HG03575 (cell line): ENCODE results near the gene MAFB.

ENCODE experiments used
- ATAC-seq: cut with Tn5 transposase; IDR thresholded peaks from one replicate; pipeline ENCODE4 v1.9.1; 2021; ENCODE audit not compliant: unreplicated experiment, insufficient number of reproducible peaks, low FRiP score; ENCODE audit errors: extremely low read depth

Gene MAFB

DNA sequence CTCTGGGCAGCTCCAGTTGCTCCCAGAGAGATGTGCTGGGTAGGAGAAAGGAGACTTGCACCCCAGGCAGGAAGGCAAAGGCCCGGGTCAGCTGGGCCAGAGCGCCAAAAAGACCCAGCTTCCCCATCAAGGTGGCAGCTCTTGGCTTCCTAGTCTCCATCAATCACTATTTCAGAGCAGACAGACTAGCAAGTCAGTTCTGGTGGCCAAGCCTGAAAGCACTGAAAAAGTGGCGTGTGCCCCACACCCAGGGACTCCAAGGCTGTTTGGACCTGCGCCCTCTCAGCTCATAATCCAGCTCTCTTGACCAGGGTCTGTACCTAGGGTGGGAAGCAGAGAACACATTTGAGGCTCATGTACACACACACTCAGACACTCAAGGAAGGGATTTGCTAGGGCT lies 3.7 kb downstream of the MAFB start:
- no peak for ATAC-seq

DNA sequence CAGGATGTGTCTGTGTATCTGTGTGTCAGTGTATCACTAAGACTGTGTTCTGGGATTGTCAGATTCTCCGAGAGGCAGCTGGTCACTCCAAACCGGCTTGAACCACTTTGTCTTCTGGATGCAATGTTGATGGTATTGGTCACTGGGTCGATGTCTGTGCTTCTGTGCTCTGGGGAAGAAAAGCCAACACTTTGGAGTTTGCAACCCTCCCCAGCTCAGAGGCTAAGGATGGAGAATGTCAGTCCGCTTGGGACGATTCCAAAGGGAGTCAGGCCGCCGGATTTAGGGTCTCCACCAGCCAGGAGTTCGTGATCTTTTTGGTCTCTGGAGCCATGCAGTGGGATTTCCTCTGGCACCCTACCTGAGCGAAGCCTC lies 5.2 kb downstream of the MAFB start:
- ATAC-seq = no peak

DNA sequence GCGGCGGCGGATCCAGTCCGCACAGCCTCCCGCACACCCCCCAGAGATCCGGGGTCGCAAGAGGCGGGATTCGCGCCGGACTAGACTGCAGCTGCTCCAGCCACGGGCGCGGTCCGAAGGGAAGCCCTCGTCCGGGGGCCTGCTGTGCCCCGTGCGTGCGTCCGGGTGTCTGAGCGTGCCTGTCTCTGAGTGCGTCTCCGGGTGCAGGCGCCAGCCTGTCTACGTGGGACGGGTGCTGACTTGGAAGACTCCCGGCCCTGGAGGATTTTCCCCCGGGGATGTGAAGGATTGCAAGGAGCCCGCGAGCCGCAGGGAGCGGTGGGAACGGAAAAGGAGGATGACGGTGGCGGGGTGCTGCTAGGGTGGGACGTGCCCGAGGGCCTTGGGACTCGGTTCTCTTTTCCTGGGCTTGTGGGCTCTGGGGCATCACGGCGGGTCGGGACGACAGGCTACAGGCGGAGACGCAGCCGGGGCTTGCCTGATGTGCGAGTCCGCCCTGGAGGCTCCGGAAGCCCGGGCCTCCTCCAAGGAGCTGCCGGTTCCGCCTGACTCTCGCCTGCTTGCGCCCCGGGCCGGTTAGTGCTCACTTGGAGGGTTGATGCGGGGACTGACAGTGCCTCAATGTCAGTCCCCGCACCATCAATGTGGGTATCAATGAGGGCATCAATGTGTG lies 5.7 kb downstream of the MAFB start:
- no peak for ATAC-seq

DNA sequence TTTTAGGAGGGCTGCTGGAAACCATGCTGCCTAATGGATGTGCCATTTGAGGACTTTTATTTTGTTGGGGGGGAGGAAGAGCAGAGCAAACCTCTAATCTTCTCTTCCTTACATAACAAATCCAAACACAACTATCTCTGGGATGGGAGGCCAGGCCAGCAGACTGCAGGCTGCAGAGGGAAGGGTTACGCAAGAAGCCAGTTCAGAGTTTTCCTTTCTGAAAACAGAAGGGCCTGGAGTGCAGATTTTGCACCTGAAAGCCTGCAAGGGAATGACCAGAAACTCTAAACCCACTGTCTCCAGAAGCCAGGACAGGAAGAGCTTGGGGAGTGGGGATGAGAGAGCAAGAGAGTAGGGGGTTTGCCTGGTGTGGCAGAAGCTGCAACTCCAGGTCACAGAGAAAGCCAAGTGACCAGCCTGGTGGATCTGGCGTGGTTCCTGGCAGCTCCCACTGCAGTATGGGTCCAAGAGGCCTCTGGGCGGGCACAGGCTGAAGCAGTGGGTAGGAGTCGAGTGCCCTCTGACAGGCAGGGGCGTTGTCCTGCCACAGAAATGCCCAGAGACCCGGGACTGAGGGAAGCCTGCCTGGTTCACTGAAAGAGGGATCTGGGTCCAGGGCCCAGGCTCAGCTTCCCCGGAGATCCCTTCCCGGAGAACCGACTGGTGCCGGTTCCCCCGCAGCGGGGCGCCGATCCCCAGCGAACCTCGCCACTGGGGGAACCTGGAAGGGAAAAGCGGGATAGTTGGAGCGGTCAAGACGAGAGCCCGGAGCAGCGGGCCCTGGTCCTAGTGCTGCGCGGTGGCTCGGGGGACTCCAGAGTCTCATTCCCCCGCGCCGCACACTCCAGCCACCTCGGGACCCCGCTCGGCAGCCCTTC lies 6.7 kb downstream of the MAFB start:
- no peak for ATAC-seq

DNA sequence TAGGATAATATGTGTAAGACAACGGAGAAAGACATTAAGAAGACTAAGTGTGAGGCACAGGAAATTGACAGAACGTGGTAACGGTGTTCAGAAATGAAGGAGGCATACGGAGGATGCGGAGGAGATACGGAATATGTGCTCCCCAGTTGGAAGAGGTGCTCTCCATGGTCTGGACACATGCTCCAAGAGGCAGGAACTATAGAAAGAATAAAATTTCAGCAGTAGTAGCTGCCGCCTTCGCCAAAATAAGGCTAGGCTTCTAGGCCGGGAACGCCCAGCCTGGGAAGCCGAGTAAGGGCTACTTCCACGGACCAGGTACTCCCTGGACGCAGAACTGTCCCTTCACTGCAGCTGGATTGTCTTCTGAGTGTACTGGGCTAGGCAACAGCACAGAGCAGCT lies 7.4 kb downstream of the MAFB start:
- ATAC-seq = no peak

DNA sequence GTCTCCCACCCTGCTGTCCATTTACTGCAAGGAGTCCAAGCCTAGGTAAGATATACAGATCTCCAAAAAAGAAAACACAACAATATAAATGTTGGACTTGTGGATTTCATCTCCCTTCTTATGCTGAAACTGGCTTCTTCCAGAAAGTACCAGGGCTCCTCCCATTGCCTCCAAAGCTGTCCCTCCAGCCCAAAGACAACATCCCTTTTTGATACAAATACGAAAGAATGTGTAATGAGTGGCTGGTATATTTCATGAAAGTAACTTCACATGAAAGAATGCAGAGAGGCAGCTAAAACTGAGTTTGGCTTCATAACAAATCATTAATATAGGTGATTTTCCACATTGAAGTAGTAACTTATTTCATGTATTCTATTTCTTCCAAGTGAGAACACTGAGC lies 7.9 kb downstream of the MAFB start:
- no peak for ATAC-seq

DNA sequence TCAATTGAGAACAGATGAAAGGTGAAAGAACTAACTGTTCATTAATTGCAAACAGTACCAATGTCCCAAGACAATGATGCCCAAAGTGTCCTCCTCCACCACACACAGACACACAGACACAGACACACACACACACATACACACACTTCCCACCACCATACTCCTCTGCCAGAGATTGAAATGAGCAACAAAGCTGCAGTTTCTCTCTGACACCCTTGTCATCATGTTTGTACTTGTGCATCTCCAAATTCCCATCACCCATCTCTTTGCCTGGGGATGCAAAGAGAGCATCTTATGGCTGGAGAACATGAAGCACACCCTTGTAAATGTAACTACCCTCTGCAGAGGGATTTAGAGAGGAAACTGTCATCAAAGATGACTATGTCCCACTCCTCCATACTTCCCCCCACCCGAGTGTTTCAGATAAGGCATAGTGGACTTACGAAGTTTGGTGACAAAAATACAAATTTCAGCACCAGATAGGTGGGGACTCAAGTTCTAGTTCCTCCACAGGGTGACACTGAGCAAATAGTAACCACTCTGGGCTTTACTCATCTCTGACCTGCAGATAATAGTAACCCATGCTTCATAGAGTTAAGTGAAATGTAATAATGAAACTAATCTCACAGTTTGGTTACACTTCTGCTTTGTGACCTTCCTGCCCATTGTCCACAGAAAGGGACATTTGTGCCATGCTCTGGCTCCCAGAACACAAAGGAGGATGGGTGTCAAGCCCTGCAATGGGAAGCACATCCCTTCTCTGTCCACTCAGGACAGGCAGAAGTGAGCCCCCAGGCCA lies 8.7 kb downstream of the MAFB start:
- ATAC-seq = no peak

DNA sequence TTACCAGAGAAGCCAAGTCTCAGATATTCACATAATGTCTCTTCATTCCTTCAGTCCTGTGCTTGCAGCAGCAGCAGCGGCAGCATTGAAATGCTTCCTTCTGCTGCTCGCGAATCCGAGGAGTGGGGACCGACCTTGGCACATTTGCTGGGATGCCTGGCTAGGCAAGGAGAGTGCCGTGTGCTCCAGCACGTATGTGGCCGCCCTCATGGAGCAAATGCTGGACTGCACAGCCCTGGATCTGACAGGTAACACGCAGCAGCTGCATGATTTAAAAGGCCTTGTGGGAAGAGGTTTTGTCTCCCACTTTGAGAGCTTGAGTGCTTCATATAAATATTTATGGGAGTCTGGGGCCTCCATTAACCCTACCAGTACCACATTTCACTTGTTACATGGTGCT lies 9.9 kb downstream of the MAFB start:
- ATAC-seq = no peak

DNA sequence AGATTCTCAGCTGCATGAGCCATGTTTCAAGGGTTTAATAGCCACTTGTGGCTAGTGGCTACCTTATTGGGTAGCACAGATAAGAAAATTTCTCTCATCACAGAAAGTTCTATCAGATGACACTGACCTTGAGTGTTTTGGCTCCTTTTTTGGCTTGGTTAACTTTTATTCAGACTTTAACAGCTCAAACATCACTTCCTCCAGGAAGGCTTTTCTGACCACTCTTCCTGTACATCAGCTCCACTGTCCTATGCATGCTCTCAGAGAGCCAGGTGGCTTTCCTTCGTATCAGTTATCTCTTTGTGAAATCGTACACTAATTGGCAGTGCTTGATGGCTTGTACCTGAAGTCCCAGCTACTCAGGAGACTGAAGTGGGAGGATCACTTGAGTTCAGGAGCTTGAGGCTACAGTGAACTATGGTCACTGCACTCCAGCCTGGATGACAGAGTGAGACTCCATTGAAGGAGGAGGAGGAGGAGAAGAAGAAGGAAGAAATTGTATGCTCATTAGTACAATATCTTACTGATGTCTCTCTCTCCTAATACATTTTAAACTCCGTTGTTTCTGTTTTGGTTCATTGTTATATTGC lies 10.7 kb downstream of the MAFB start:
- no peak for ATAC-seq

DNA sequence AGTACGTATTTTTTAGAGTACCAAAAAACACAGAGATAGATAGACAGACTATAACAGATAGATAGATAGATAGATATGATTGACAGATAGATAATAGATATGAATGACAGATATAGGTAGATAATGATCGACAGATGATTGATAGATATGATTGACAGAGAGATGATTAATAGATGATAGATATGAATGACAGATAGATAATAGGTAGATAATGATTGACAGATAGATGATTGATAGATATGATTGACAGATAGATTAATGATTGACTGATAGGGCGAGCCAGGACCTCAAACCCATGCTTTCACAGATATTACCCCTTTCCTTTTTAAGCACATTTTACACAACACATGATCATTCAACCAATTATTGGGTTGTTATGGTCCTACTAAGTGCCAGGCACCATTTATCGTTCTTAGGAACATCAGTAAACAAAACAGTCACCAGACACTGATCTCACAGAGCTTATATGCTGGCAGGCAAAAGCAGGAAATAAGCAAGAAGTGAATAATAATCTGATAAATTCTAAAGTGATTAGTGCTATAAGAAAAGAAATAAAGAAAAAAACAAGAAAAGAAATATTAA lies 11.6 kb downstream of the MAFB start:
- no peak for ATAC-seq

DNA sequence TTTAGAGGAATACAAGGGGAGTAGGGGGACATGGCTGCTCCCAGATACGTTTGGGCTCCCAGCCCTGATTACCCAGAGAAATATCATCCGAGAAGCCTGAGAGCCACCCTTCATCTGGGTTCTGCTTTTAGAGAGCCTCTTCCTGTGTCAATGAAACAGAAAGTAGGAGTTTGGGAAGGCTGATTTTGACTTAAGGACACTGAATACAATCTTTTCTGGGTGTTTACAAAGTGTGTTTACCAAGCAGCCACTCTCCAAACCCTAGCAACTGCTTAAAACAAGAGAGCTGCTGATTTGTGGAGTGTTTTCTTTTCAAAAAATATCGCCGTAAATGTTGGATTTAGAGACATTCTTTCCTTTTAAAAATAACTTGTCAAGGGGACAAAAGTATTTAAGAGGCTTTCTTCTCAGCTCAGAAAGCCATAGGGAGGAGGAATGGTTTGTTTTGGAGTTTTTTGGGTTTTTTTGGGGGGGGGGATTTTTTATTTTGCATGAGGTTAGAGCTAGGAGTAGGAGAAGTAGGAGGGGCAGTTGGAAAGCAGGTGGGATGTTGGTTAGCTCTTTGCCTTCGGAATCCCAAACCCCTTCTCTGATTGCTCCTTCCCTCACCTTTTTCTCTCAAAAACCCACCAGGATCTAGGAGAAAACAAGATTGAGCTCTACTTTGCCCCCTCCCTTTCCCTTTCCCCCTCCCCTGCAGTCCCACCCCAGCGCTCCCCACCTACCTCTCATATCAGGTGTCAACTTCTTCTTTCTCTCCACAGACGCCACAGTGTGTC lies 12.4 kb downstream of the MAFB start:
- no peak for ATAC-seq

DNA sequence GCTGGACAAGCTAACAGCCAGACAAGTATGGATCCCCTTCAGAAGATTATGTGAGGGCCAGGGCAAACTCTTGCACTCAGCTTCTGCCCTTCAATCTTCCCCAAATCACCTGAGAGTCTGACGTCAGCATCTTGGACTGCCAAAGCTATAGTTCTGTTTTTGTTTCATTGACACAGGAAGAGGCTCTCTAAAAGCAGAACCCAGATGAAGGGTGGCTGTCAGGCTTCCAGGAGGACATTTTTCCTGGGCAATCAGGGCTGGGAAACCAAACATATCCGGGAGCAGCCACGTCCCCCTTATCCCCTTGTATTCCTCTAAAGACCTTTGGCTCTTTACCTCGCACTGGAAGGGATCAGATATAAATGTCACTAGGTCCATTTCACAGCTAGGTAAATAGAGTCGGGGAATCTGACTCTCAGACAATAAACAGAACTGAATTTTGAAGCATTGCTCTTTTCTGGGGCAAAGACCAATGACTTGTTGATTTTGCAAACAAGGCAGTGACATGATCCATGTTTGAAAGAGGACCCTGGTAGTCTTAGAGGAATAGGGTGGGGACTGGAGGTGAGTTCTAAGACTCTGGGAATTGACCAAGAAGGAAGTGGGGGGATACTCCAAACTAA lies 13.3 kb downstream of the MAFB start:
- ATAC-seq = no peak

DNA sequence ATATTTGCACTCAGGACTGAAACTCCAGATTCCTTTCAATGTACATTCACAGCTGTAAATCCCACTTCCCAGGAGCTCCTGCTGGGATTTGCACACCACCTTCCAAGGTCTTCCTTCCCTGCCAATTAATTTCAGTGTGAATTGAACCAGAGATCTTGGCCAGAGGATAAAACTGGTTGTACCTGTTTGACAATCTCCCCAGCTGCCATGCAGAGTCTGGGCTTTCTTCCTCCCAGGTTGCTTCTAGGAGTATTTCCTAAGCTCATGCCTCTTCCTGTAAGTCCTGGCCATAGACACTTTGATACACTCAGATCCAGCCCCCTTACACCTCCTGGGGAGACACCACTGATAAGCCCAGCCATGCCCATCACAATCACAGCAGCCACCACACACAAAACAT lies 15.6 kb downstream of the MAFB start:
- no peak for ATAC-seq

DNA sequence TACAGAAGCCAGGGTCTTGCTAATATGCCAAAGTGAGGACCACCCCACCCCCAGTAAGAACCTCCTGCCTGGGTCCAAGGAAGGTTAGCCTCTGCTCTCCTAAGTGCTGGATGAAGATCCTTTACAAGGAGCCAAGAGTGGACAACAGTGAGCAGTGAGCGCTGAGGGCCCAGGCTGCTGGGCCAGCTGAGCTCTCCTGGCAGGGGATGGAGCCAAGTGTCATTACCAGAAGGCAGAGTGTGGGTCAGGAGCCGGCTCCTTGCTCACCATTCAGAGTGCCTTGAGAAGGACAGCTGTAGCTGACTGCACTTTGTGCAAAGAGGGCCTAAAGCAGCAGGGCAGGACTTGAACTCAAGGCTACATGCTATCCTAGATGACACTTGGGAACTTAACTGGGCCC lies 16.9 kb downstream of the MAFB start:
- ATAC-seq = no peak

DNA sequence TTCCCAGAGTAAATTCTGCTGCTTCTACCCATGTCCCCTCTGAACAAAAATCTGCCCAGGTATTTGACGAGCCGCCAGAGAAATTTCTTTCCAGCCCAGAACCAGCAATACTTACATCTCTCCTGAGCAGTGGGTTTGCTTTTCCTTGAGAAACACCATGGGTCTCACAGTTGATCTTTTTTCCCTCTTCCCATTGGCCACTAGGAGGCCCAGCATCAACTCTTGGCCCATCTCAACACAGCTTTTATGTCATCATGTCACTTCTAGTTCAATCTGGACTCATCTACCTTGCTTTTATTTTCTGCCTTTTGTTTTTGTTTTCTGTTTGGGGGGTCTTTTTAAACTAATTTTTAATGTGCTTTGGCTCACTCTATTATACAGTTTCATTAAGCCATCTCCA lies 18.8 kb downstream of the MAFB start:
- ATAC-seq = no peak

DNA sequence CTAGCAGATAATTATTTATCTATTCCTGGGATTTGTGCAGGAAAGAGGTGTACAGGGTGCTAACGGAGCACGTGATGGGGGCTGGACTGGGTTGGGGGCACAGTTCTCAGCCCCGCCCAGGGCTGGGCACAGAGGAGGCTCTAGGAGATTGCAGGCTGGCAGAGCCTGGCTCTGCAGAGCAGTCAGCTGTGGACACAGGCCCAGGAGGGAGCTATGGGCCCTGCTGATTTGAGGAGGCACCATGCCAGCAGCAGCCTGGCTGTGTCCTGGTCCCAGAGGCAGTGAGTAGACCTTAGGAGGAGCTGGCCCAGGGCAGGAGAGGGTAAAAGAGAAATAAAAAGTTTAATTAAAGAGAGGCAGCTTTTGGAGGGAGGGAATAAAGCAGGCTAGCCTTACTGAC lies 19.3 kb downstream of the MAFB start:
- ATAC-seq = no peak

DNA sequence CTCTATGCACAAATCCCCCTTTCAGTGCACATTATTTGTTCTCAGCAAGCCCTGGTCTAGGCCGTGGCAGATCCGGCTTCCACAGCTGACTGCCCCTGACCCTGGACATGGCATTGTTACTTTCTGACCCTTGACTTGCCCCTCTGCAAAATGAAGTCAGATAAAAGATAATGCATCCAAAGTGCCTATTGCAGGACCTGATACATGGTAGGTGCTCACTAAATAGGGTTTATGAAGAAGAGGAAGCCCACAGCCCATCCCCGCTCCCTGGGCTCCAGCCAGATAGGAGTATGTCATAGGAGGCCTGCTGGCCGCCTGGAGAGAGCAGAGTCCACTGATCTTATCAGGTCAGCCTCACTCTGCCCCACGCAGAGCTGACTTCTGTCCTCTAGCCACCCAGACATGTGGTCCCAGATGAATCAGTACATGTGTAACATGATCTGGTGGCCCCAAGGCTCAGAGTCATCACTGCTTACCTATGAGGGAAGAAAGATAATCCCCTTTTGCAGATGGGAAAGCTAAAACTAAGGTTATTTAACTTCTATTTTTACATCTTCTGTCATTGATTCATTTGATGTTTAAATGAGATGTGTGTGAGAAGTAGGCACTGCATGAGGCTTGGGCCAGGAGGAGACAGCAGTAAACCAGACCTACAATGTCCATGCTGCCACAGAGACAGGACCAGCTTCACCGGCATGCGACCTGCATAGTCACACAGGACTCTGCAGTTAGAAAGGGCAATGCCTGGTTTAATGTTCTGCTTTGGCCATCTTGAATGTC lies 20.4 kb downstream of the MAFB start:
- ATAC-seq = no peak
